H1 (cell line): Measurements from ENCODE around the gene KLHL21. TPM values are rescaled to one million over a fixed set of nuclear protein-coding genes. Genes with fewer than 3 reads are reported as not detected.

ENCODE experiments used
- CTCF ChIA-PET: fragments of 300-600 bp; sonication (Branson Sonifier 250); formaldehyde crosslinking; loops from one replicate; lab custom pipeline; 2021; ENCODE audit not compliant: partially characterized antibody; lab: Charles Lee
- POLR2A ChIA-PET: fragments of 300-600 bp; sonication (Branson Sonifier 250); formaldehyde crosslinking; loops from one replicate; lab custom pipeline; 2021; ENCODE audit warnings: inconsistent platforms; ENCODE audit not compliant: partially characterized antibody; lab: Charles Lee
- DNase-seq, 2 experiments: peaks; one replicate each; pipeline versions ENCODE4 v3.0.0 to v3.0.0-alpha.2; 2010 to 2022; ENCODE audit warnings: low spot score in 2 of 2, low read depth in 1 of 2, mixed read lengths in 1 of 2
- FAIRE-seq: peaks from 2 replicates; lab custom pipeline; 2011; peaks lifted over from hg19 to GRCh38; lab: Jason Lieb, UNC
- H2AFZ ChIP-seq: 2 replicates; pipeline ENCODE4 v1.8.1; 2012; ENCODE audit warnings: low read length, inconsistent platforms
- H2AK5ac ChIP-seq: 2 replicates; pipeline ENCODE4 v1.6.1; 2013; ENCODE audit warnings: low read depth, low read length
- H2BK120ac ChIP-seq: replicated peaks from 2 replicates; pipeline ENCODE3; 2013; ENCODE audit warnings: low read depth, low read length, inconsistent platforms
- H2BK12ac ChIP-seq: 2 replicates; pipeline ENCODE4 v1.6.1; 2013; ENCODE audit warnings: low read depth, low read length
- H2BK15ac ChIP-seq: 2 replicates; pipeline ENCODE4 v1.6.1; 2013; ENCODE audit warnings: low read length
- H2BK20ac ChIP-seq: 2 replicates; pipeline ENCODE4 v1.6.1; 2013; ENCODE audit warnings: low read length
- H2BK5ac ChIP-seq: 2 replicates; pipeline ENCODE4 v1.6.1; 2013; ENCODE audit warnings: low read depth, low read length
- H3K14ac ChIP-seq: 2 replicates; pipeline ENCODE4 v1.6.1; 2013; ENCODE audit warnings: inconsistent platforms; ENCODE audit not compliant: insufficient read length
- H3K18ac ChIP-seq: 2 replicates; pipeline ENCODE4 v1.6.1; 2013; ENCODE audit warnings: low read length; ENCODE audit errors: extremely low read depth
- H3K23ac ChIP-seq: 2 replicates; pipeline ENCODE4 v1.6.1; 2013; ENCODE audit warnings: inconsistent platforms; ENCODE audit not compliant: insufficient read length
- H3K23me2 ChIP-seq: 2 replicates; pipeline ENCODE4 v1.6.1; 2013; ENCODE audit warnings: low read depth, low read length
- H3K27ac ChIP-seq: 2 replicates; pipeline ENCODE4 v1.6.1; 2011; ENCODE audit warnings: low read depth, low read length, inconsistent platforms
- H3K27me3 ChIP-seq, 4 experiments: replicated peaks in 1 of 4; 1 replicate in 1 of 4; 2 replicates in 3 of 4; pipeline versions ENCODE4 v1.6.1 to v1.8.1; 2011 to 2013; ENCODE audit warnings: low read length in 3 of 4, mild to moderate bottlenecking in 3 of 4, inconsistent platforms in 2 of 4, mixed read lengths in 2 of 4, moderate library complexity in 1 of 4; ENCODE audit not compliant: control insufficient read depth in 3 of 4, insufficient read depth in 3 of 4; ENCODE audit errors: extremely low read depth in 1 of 4
- H3K36me3 ChIP-seq, 4 experiments: 2 replicates each; pipeline versions ENCODE4 v1.6.1 to v1.8.1; 2011 to 2013; ENCODE audit warnings: mild to moderate bottlenecking in 4 of 4, low read length in 3 of 4, moderate library complexity in 2 of 4, control low read depth in 1 of 4, inconsistent platforms in 1 of 4; ENCODE audit not compliant: insufficient read depth in 4 of 4, control insufficient read depth in 2 of 4
- H3K4ac ChIP-seq: replicated peaks from 2 replicates; pipeline ENCODE3; 2013; ENCODE audit warnings: low read length, low read depth, mixed read lengths, inconsistent platforms; ENCODE audit not compliant: insufficient read length
- H3K4me1 ChIP-seq, 4 experiments: replicated peaks in 1 of 4; 1 replicate in 1 of 4; 2 replicates in 3 of 4; pipeline versions ENCODE4 v1.6.1 to v1.8.1; 2011 to 2013; ENCODE audit warnings: low read length in 3 of 4, inconsistent platforms in 2 of 4, mixed read lengths in 1 of 4; ENCODE audit not compliant: insufficient read depth in 4 of 4, control insufficient read depth in 3 of 4
- H3K4me2 ChIP-seq, 2 experiments: 2 replicates each; pipeline versions ENCODE4 v1.6.1 to v1.8.1; 2011 to 2013; ENCODE audit warnings: low read depth in 2 of 2, low read length in 2 of 2, control low read depth in 1 of 2, inconsistent platforms in 1 of 2, mild to moderate bottlenecking in 1 of 2; ENCODE audit not compliant: insufficient read depth in 1 of 2
- H3K4me3 ChIP-seq, 4 experiments: fragments of 200-600, 300-600 bp in 1 of 4; sonication (generic), shearing (Covaris generic), sonication (Bioruptor Twin) in 1 of 4; 2 replicates each; pipeline versions ENCODE4 v1.5.1 to v1.8.1; 2011 to 2016; ENCODE audit warnings: low read length in 4 of 4, low read depth in 3 of 4, control low read depth in 2 of 4, inconsistent platforms in 2 of 4, mild to moderate bottlenecking in 2 of 4, mixed read lengths in 1 of 4, moderate library complexity in 1 of 4; ENCODE audit not compliant: insufficient read depth in 2 of 4; ENCODE audit errors: extremely low read depth in 1 of 4
- H3K56ac ChIP-seq: replicated peaks from 2 replicates; pipeline ENCODE3; 2013; ENCODE audit warnings: low read depth, mild to moderate bottlenecking, mixed read lengths, low read length, inconsistent platforms; ENCODE audit not compliant: insufficient read length
- H3K79me1 ChIP-seq: 2 replicates; pipeline ENCODE4 v1.6.1; 2013; ENCODE audit warnings: low read depth, low read length, control low read depth
- H3K79me2 ChIP-seq, 2 experiments: 2 replicates each; pipeline versions ENCODE4 v1.6.1 to v1.8.1; 2012 to 2013; ENCODE audit warnings: low read length in 2 of 2, mild to moderate bottlenecking in 2 of 2, inconsistent platforms in 1 of 2; ENCODE audit not compliant: insufficient read depth in 2 of 2, control insufficient read depth in 1 of 2
- H3K9ac ChIP-seq, 4 experiments: replicated peaks in 1 of 4; 1 replicate in 1 of 4; 2 replicates in 3 of 4; pipeline versions ENCODE4 v1.6.1 to v1.8.1; 2011 to 2013; ENCODE audit warnings: low read depth in 3 of 4, low read length in 3 of 4, control low read depth in 2 of 4, mild to moderate bottlenecking in 2 of 4, moderate library complexity in 2 of 4, inconsistent platforms in 1 of 4; ENCODE audit errors: extremely low read depth in 1 of 4
- H3K9me3 ChIP-seq, 2 experiments: 2 replicates each; pipeline versions ENCODE4 v1.6.1 to v1.8.1; 2012 to 2013; ENCODE audit warnings: mild to moderate bottlenecking in 2 of 2, moderate library complexity in 2 of 2, control low read depth in 1 of 2, inconsistent platforms in 1 of 2, low read depth in 1 of 2, low read length in 1 of 2, mixed read lengths in 1 of 2; ENCODE audit not compliant: insufficient read depth in 2 of 2
- H4K20me1 ChIP-seq, 2 experiments: replicated peaks in 1 of 2; 2 replicates each; pipeline versions ENCODE3 to v1.8.1; 2011 to 2013; ENCODE audit warnings: inconsistent platforms in 2 of 2, low read length in 2 of 2, mild to moderate bottlenecking in 1 of 2; ENCODE audit not compliant: insufficient read depth in 2 of 2, control insufficient read depth in 1 of 2
- H4K5ac ChIP-seq: 2 replicates; pipeline ENCODE4 v1.6.1; 2013; ENCODE audit warnings: low read length, low read depth, mixed read lengths, inconsistent platforms; ENCODE audit not compliant: insufficient read length
- H4K8ac ChIP-seq: 2 replicates; pipeline ENCODE4 v1.8.0; 2013; ENCODE audit warnings: mild to moderate bottlenecking, moderate library complexity, low read length, inconsistent platforms; ENCODE audit not compliant: insufficient read depth; ENCODE audit errors: extremely low read depth
- H4K91ac ChIP-seq: replicated peaks from 2 replicates; pipeline ENCODE3; 2013; ENCODE audit warnings: low read length, mixed read lengths, inconsistent platforms; ENCODE audit not compliant: insufficient read length
- CBX8 ChIP-seq: fragments of 300-800, 300-1000 bp; sonication (generic); IDR thresholded peaks from 2 replicates; pipeline ENCODE4 v1.7.1; 2016; ENCODE audit warnings: low read depth, low read length, borderline replicate concordance
- CHD1 ChIP-seq: IDR thresholded peaks from 2 replicates; pipeline ENCODE4 v1.6.1; 2012; ENCODE audit warnings: low read depth, low read length, improper control_type of control experiment
- CHD2 ChIP-seq: IDR thresholded peaks from 2 replicates; pipeline ENCODE4 v1.6.1; 2012; ENCODE audit warnings: low read length, improper control_type of control experiment
- CTBP2 ChIP-seq: IDR thresholded peaks from 2 replicates; pipeline ENCODE4 v1.7.0; 2011; ENCODE audit warnings: borderline replicate concordance, mild to moderate bottlenecking, moderate library complexity, mixed read lengths, low read length; ENCODE audit not compliant: insufficient read depth, insufficient read length
- EGR1 ChIP-seq: IDR thresholded peaks from 2 replicates; pipeline ENCODE4 v1.6.1; 2011; ENCODE audit warnings: low read depth, low read length, borderline replicate concordance
- FOSL1 ChIP-seq: IDR thresholded peaks from 2 replicates; pipeline ENCODE4 v1.6.1; 2011; ENCODE audit warnings: mild to moderate bottlenecking, low read depth, low read length, moderate library complexity; ENCODE audit not compliant: insufficient read depth
- KDM1A ChIP-seq: fragments of 200-600, 300-600 bp; sonication (generic); IDR thresholded peaks from 2 replicates; pipeline ENCODE4 v1.7.1; 2016; ENCODE audit warnings: mild to moderate bottlenecking, low read length, borderline replicate concordance
- MAFK ChIP-seq: IDR thresholded peaks from 2 replicates; pipeline ENCODE4 v1.6.1; 2012; ENCODE audit warnings: low read depth, mild to moderate bottlenecking, improper control_type of control experiment, low read length
- PHF8 ChIP-seq: fragments of 200-600 bp; sonication (generic); conservative IDR thresholded peaks from 2 replicates; pipeline ENCODE4 v1.7.1; 2012; ENCODE audit warnings: low read depth, mild to moderate bottlenecking, inconsistent platforms, low read length, moderate library complexity
- RBBP5 ChIP-seq: IDR thresholded peaks from 2 replicates; pipeline ENCODE4 v1.7.1; 2012; ENCODE audit warnings: low read depth, mild to moderate bottlenecking, inconsistent platforms, low read length, moderate library complexity, borderline replicate concordance
- SP1 ChIP-seq: IDR thresholded peaks from 2 replicates; pipeline ENCODE4 v1.6.1; 2011; ENCODE audit warnings: low read depth, low read length
- SP4 ChIP-seq: IDR thresholded peaks from 2 replicates; pipeline ENCODE4 v1.6.1; 2012; ENCODE audit warnings: low read length, inconsistent platforms
- SRF ChIP-seq: IDR thresholded peaks from 2 replicates; pipeline ENCODE4 v1.6.1; 2011; ENCODE audit warnings: mild to moderate bottlenecking, low read depth, low read length, moderate library complexity
- TAF1 ChIP-seq: IDR thresholded peaks from 2 replicates; pipeline ENCODE4 v1.6.1; 2011; ENCODE audit warnings: mild to moderate bottlenecking, low read depth, low read length
- ZNF274 ChIP-seq: IDR thresholded peaks from 2 replicates; pipeline ENCODE4 v1.7.0; 2012; ENCODE audit warnings: low read length, borderline replicate concordance; ENCODE audit errors: extremely low read depth
- WGBS, 2 experiments: shearing (Covaris generic) in 1 of 2; methylation state at CpG; one replicate each; pipeline versions ENCODE4 v1.1.6 to v1.1.7; 2013 to 2015; ENCODE audit warnings: low lambda C conversion rate in 2 of 2, mixed read lengths in 2 of 2, inconsistent platforms in 1 of 2, low coverage in 1 of 2, missing lambda C conversion rate in 1 of 2; ENCODE audit not compliant: insufficient replicate concordance in 2 of 2, insufficient coverage in 1 of 2, insufficient read length in 1 of 2; ENCODE audit errors: extremely low coverage in 1 of 2, missing lambda C conversion rate in 1 of 2; 5-methylcytosine and 5-hydroxymethylcytosine counted together
- polyA plus RNA-seq, 7 experiments: library from polyadenylated mRNA; depleted of rRNA in 3 of 7; stranded (reverse) in 5 of 7; unstranded in 2 of 7; fragments of >200 nt in 5 of 7; fragments of 200-250 nt in 2 of 7; gene quantifications; 1 replicate in 5 of 7; 2 replicates in 1 of 7; 4 replicates in 1 of 7; pipeline versions ENCODE4 v1.2.1 to v1.2.3, GENCODE V29; 2011 to 2013; ENCODE audit warnings: missing spikeins in 2 of 7, mixed read lengths in 2 of 7
- total RNA-seq: library from RNA; stranded (reverse); fragmentation: NEBNext Ultra II Directional; extraction: Animal tissue kit (Norgen Biotek cat#: 25700); gene quantifications from 2 replicates; pipeline ENCODE4 v1.2.1, GENCODE V29; 2021

Gene KLHL21
- total and polyA plus RNA-seq, 2 of the 8 experiments (the other 6 are each of a cell fraction or from before 2014, with no cell fraction given), result 11.9 to 22.3 TPM

- FAIRE-seq (no peak), DNase-seq (no peak)
- Histone ChIP-seq H3K9ac (no peak overlapping the region), H3K27ac (no peak overlapping the region), H2BK5ac (peak overlapping the region; percentile 12; the same call in 1 of the 2 replicates), H3K4me2 (no peak overlapping the region), H3K23me2 (peaks cover 18% of the 10 kb centered on the region), H3K9me3 (no peaks in the 10 kb centered on the region), H4K5ac (no peak overlapping the region), H3K18ac (no peak overlapping the region), H3K4ac (no peak overlapping the region), H3K23ac (no peak overlapping the region), H2BK15ac (no peak overlapping the region), H3K4me3 (no peak overlapping the region), H2BK120ac (no peak overlapping the region), H4K20me1 (peaks cover 27 to 45% of the 10 kb centered on the region in 2 experiments), H3K27me3 (no peaks in the 10 kb centered on the region; a peak in 1 of 7 replicates), H3K79me2 (peaks cover 22 to 55% of the 10 kb centered on the region in 2 experiments; a peak in 3 of 4 replicates), H2BK20ac (no peak overlapping the region), H2AFZ (no peak overlapping the region), H4K91ac (no peak overlapping the region), H3K36me3 (peaks cover 10 to 37% (median 36%) of the 10 kb centered on the region in 4 experiments), H4K8ac (peak overlapping the region; percentile 7; the same call in 1 of the 2 replicates), H2AK5ac (no peak overlapping the region), H3K56ac (no peak overlapping the region), H2BK12ac (no peak overlapping the region), H3K79me1 (peaks cover 21% of the 10 kb centered on the region), H3K4me1 (peaks cover 0 to 6% (median 5%) of the 10 kb centered on the region in 4 experiments; a peak in 4 of 7 replicates), H3K14ac (no peak overlapping the region)
- 97% methylated on average over 6 of the region's 6 CpGs; no CpG with 5 or more reads in 1 of the 2 experiments for WGBS, 2 experiments
- ChIA-PET POLR2A (interaction anchor here (1.1 to 10.8 kb wide), 5 partner anchors 12 to 61 kb away, joined by 4 to 196 read pairs (median 66); partner anchors contain the start of genes NOL9, THAP3 and ZBTB48), CTCF (interaction anchor here (0.8 to 1.9 kb wide), 7 partner anchors 9 to 73 kb away, joined by 3 to 8 read pairs (median 3); partner anchors contain the start of genes NOL9, TAS1R1 and THAP3)
- TF ChIP-seq MAFK (no peak), SRF (no peak), SP1 (no peak), CTBP2 (no peak), EGR1 (no peak), KDM1A (no peak), RBBP5 (no peak), FOSL1 (no peak), PHF8 (no peak), TAF1 (no peak), SP4 (no peak), CHD2 (no peak), CBX8 (no peak), ZNF274 (no peak), CHD1 (no peak)
Measured at GRCh38 chr1:6597777-6598131, 4.9 kb downstream of the KLHL21 start.
